ENCODE measurements around the gene PRICKLE3. TPM values are rescaled to one million over a fixed set of nuclear protein-coding genes. Genes with fewer than 3 reads are reported as not detected.
"Not testable (repeated sequence)": the region's sequence is repeated elsewhere in the genome, so short reads cannot be mapped to it uniquely, and the experiment has no call there.

Gene PRICKLE3
- total and polyA plus RNA-seq, 2 donors, result 2.2 to 5.4 TPM

DNA sequence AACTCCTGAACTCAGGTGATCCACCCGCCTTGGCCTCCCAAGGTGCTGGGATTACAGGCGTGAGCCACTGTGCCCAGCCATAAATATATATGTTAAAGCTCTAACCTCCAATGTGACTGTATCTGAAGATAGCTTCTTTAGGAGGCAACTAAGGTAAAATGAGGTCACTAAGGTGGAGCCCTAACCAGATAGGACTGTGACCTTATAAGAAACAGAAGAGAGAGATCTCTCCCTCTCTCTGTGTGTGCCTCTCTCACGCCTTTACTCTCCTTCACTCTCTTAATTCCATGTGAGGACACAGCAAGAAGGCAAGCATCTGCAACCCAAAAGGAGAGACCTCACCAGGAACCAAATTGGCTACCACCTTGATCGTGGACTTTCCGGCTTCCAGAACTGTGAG, 24.5 kb downstream of the PRICKLE3 start:
- H3K4me3 ChIP-seq (ENCODE audit: low read length in 2 of 2), result no peak overlapping the region
- no peak for DNase-seq (ENCODE audit: low read depth in 6 of 9, low spot score in 9 of 9)
- 97% methylated on average over 5 of the region's 5 CpGs for whole genome bisulfite sequencing
- no peaks in the 10 kb centered on the region for H3K27me3 ChIP-seq (ENCODE audit: control insufficient read depth in 2 of 2, insufficient read depth in 1 of 2, low read length in 1 of 2)
- H3K4me1 ChIP-seq (ENCODE audit: control insufficient read depth in 2 of 2, insufficient read depth in 2 of 2, low read length in 2 of 2), result peaks cover 2 to 17% of the 10 kb centered on the region in 2 donors
- H3K9me3 ChIP-seq (ENCODE audit: control insufficient read depth in 2 of 2, insufficient read depth in 1 of 2, low read length in 1 of 2), result peaks cover 0 to 17% of the 10 kb centered on the region in 2 donors
- no peak overlapping the region for H3K27ac ChIP-seq (ENCODE audit: low read depth in 1 of 2, low read length in 1 of 2)
- H3K36me3 ChIP-seq (ENCODE audit: control insufficient read depth in 2 of 2, insufficient read depth in 2 of 2, low read length in 1 of 2), result no peaks in the 10 kb centered on the region

- Histone ChIP-seq H3K4me3 (ENCODE audit: low read length in 2 of 2) (no peak overlapping the region), H3K4me1 (ENCODE audit: control insufficient read depth in 2 of 2, insufficient read depth in 2 of 2, low read length in 2 of 2) (peaks cover 0 to 14% of the 10 kb centered on the region in 2 donors), H3K36me3 (ENCODE audit: control insufficient read depth in 2 of 2, insufficient read depth in 2 of 2, low read length in 1 of 2) (no peaks in the 10 kb centered on the region), H3K27ac (ENCODE audit: low read depth in 1 of 2, low read length in 1 of 2) (no peak overlapping the region), H3K9me3 (ENCODE audit: control insufficient read depth in 2 of 2, insufficient read depth in 1 of 2, low read length in 1 of 2) (peaks cover 0 to 12% of the 10 kb centered on the region in 2 donors), H3K27me3 (ENCODE audit: control insufficient read depth in 2 of 2, insufficient read depth in 1 of 2, low read length in 1 of 2) (no peaks in the 10 kb centered on the region)
- no peak for DNase-seq (ENCODE audit: low read depth in 6 of 9, low spot score in 9 of 9)
- 97% methylated on average over 2 of the region's 2 CpGs for WGBS
Measured at GRCh38 chrX:49160908-49161307, 25.3 kb downstream of the PRICKLE3 start.

DNA sequence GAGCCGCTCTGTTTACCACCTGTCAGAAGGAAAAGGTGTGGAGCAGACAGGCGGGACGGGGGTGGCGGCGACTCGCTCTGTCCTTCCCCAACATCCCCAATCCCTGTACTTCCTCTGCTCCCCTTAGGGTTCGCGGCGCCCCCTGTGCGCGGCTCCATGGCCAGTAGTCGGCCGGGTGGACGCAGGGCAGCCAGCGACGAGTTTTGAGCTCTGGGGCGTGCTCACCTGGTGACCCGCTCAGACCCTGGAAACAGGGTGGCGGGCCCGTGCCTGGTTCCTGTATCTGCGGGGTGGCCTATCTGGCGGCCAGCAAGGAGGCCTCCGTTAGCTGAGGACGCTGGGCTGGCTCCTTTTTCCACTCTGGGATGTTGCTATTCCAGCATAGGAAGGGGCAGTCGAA, 29.0 kb downstream of the PRICKLE3 start:
- 96% methylated on average over 24 of the region's 25 CpGs for WGBS
- DNase-seq (ENCODE audit: low read depth in 6 of 9, low spot score in 9 of 9), result no peak
- peaks cover 2 to 10% of the 10 kb centered on the region in 2 donors for H3K4me1 ChIP-seq (ENCODE audit: control insufficient read depth in 2 of 2, insufficient read depth in 2 of 2, low read length in 2 of 2)
- H3K27me3 ChIP-seq (ENCODE audit: control insufficient read depth in 2 of 2, insufficient read depth in 1 of 2, low read length in 1 of 2), result no peaks in the 10 kb centered on the region
- no peak overlapping the region for H3K27ac ChIP-seq (ENCODE audit: low read depth in 1 of 2, low read length in 1 of 2)
- no peak overlapping the region for H3K4me3 ChIP-seq (ENCODE audit: low read length in 2 of 2)
- no peaks in the 10 kb centered on the region for H3K36me3 ChIP-seq (ENCODE audit: control insufficient read depth in 2 of 2, insufficient read depth in 2 of 2, low read length in 1 of 2)
- no peaks in the 10 kb centered on the region for H3K9me3 ChIP-seq (ENCODE audit: control insufficient read depth in 2 of 2, insufficient read depth in 1 of 2, low read length in 1 of 2)

GRCh38 chrX:49155900-49156837, 30.0 kb downstream of the PRICKLE3 start:
- Histone ChIP-seq H3K27ac (ENCODE audit: low read depth in 1 of 2, low read length in 1 of 2) (peak overlapping the region; percentile 85 to 90), H3K4me1 (ENCODE audit: control insufficient read depth in 2 of 2, insufficient read depth in 2 of 2, low read length in 2 of 2) (peaks cover 2 to 10% of the 10 kb centered on the region in 2 donors), H3K9me3 (ENCODE audit: control insufficient read depth in 2 of 2, insufficient read depth in 1 of 2, low read length in 1 of 2) (no peaks in the 10 kb centered on the region), H3K36me3 (ENCODE audit: control insufficient read depth in 2 of 2, insufficient read depth in 2 of 2, low read length in 1 of 2) (no peaks in the 10 kb centered on the region), H3K27me3 (ENCODE audit: control insufficient read depth in 2 of 2, insufficient read depth in 1 of 2, low read length in 1 of 2) (no peaks in the 10 kb centered on the region), H3K4me3 (ENCODE audit: low read length in 2 of 2) (peak overlapping the region; percentile 58 to 70)
- DNase-seq (ENCODE audit: low read depth in 6 of 9, low spot score in 9 of 9), result peak in 7 of 9 donors; percentile 30 to 87 (median 69)
- WGBS, result 2% methylated on average over 65 of the region's 65 CpGs

DNA sequence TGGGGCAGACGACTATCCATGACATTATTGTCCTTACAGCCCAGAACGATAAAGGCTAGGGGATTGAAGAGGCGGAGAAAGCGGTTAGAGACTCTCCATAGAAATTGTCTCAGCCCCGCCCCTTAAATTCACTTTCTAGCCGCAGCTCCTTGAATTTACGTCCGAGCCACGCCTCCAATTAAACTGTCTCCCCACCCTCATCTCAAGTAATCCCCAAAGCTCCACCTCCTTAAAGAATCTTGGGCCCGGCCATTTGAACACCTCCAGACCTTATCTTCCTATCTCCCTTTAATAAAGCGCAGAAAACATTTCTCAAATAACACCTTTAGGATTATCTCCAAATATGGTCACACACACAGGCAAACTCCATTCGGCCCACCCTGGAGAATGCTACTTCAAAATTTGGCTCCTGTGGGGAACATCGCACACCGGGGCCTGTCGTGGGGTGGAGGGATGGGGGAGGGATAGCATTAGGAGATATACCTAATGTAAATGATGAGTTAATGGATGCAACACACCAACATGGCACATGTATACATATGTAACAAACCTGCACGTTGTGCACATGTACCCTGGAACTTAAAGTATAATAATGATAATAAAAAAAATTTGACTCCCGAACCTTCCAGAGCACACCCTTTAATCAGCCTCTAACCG, 30.8 kb downstream of the PRICKLE3 start:
- Histone ChIP-seq H3K4me1 (ENCODE audit: control insufficient read depth in 2 of 2, insufficient read depth in 2 of 2, low read length in 2 of 2) (peaks cover 2 to 10% of the 10 kb centered on the region in 2 donors), H3K9me3 (ENCODE audit: control insufficient read depth in 2 of 2, insufficient read depth in 1 of 2, low read length in 1 of 2) (no peaks in the 10 kb centered on the region), H3K27ac (ENCODE audit: low read depth in 1 of 2, low read length in 1 of 2) (peak overlapping the region in 1 of 2 donors; percentile 90), H3K27me3 (ENCODE audit: control insufficient read depth in 2 of 2, insufficient read depth in 1 of 2, low read length in 1 of 2) (no peaks in the 10 kb centered on the region), H3K4me3 (ENCODE audit: low read length in 2 of 2) (peak overlapping the region; percentile 58 to 70), H3K36me3 (ENCODE audit: control insufficient read depth in 2 of 2, insufficient read depth in 2 of 2, low read length in 1 of 2) (no peaks in the 10 kb centered on the region)
- DNase-seq (ENCODE audit: low read depth in 6 of 9, low spot score in 9 of 9), result peak in 2 of 9 donors; percentile 29 to 56
- WGBS, result 1% methylated on average over 18 of the region's 18 CpGs

DNA sequence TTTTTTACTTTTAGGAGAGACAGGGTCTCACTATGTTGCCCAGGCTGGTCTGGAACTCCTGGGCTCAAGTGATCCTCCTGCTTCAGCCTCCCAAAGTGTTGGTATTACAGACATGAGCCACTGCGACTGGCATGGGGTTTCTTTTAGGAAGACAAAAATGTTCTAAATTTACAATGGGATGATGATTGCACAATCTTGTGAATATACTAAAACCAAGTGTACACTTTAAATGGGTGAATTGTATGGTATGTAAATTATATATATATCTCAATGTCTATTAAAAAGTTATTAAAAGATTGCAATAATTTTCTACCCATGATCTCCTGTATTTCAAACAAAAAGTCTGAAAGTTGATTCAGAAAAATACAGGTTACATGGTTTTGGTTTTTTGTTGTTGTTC, 32.7 kb downstream of the PRICKLE3 start:
- H3K36me3 ChIP-seq (ENCODE audit: control insufficient read depth in 2 of 2, insufficient read depth in 2 of 2, low read length in 1 of 2), result no peaks in the 10 kb centered on the region
- H3K4me3 ChIP-seq (ENCODE audit: low read length in 2 of 2), result no peak overlapping the region
- no peak overlapping the region for H3K27ac ChIP-seq (ENCODE audit: low read depth in 1 of 2, low read length in 1 of 2)
- no peak for DNase-seq (ENCODE audit: low read depth in 6 of 9, low spot score in 9 of 9)
- 100% methylated on average over 1 of the region's 1 CpG for WGBS
- H3K27me3 ChIP-seq (ENCODE audit: control insufficient read depth in 2 of 2, insufficient read depth in 1 of 2, low read length in 1 of 2), result no peaks in the 10 kb centered on the region
- H3K4me1 ChIP-seq (ENCODE audit: control insufficient read depth in 2 of 2, insufficient read depth in 2 of 2, low read length in 2 of 2), result peaks cover 2 to 10% of the 10 kb centered on the region in 2 donors
- no peaks in the 10 kb centered on the region for H3K9me3 ChIP-seq (ENCODE audit: control insufficient read depth in 2 of 2, insufficient read depth in 1 of 2, low read length in 1 of 2)

GRCh38 chrX:49149291-49149690, 36.9 kb downstream of the PRICKLE3 start:
- not testable (repeated sequence) for DNase-seq (ENCODE audit: low read depth in 6 of 9, low spot score in 9 of 9); H3K27me3 ChIP-seq (ENCODE audit: control insufficient read depth in 2 of 2, insufficient read depth in 1 of 2, low read length in 1 of 2); H3K4me3 ChIP-seq (ENCODE audit: low read length in 2 of 2); H3K27ac ChIP-seq (ENCODE audit: low read depth in 1 of 2, low read length in 1 of 2); H3K36me3 ChIP-seq (ENCODE audit: control insufficient read depth in 2 of 2, insufficient read depth in 2 of 2, low read length in 1 of 2); H3K9me3 ChIP-seq (ENCODE audit: control insufficient read depth in 2 of 2, insufficient read depth in 1 of 2, low read length in 1 of 2); H3K4me1 ChIP-seq (ENCODE audit: control insufficient read depth in 2 of 2, insufficient read depth in 2 of 2, low read length in 2 of 2)
- WGBS, result 98% methylated on average over 14 of the region's 14 CpGs

DNA sequence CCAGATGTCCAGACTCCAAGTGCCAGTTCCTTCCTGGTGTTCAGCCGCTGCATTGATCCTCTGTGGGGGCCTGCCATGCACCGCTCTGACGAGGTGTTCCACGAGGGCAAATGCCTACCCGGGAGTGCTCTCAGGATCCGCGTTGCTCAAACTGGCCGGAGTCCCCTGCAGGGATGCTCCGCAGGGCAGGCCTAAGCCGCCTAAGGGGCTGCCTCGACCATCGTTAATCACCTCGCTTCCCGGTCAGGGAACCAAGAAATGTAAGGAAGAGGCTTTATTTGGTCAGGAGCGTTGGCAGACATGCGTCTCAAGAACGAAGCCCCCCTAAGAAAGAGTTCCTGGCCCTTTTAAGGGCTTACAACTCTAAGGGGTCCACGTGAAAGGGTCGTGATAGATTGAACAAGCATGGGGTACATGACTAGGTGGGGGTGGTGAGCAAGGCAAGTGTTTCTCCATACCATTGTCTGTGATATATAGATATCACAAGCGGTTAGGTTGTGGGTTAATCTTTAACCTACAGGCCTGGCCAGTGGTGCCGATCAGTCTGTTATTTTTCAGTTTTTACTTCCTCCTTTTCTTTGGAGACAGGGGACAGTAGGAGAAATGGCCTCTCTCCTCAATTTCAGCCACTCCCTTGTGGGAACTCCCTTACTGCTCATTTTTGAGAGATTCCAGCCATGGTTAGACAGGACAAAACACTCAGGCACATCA, 37.6 kb downstream of the PRICKLE3 start:
- not testable (repeated sequence) for DNase-seq (ENCODE audit: low read depth in 6 of 9, low spot score in 9 of 9); H3K9me3 ChIP-seq (ENCODE audit: control insufficient read depth in 2 of 2, insufficient read depth in 1 of 2, low read length in 1 of 2); H3K36me3 ChIP-seq (ENCODE audit: control insufficient read depth in 2 of 2, insufficient read depth in 2 of 2, low read length in 1 of 2); H3K4me1 ChIP-seq (ENCODE audit: control insufficient read depth in 2 of 2, insufficient read depth in 2 of 2, low read length in 2 of 2); H3K4me3 ChIP-seq (ENCODE audit: low read length in 2 of 2); H3K27ac ChIP-seq (ENCODE audit: low read depth in 1 of 2, low read length in 1 of 2); H3K27me3 ChIP-seq (ENCODE audit: control insufficient read depth in 2 of 2, insufficient read depth in 1 of 2, low read length in 1 of 2)
- WGBS, result 88% methylated on average over 21 of the region's 21 CpGs

GRCh38 chrX:49147936-49148335, 38.2 kb downstream of the PRICKLE3 start:
- Histone ChIP-seq H3K4me3 (ENCODE audit: low read length in 2 of 2) (no peak overlapping the region), H3K36me3 (ENCODE audit: control insufficient read depth in 2 of 2, insufficient read depth in 2 of 2, low read length in 1 of 2) (no peaks in the 10 kb centered on the region), H3K27ac (ENCODE audit: low read depth in 1 of 2, low read length in 1 of 2) (no peak overlapping the region), H3K9me3 (ENCODE audit: control insufficient read depth in 2 of 2, insufficient read depth in 1 of 2, low read length in 1 of 2) (no peaks in the 10 kb centered on the region), H3K4me1 (ENCODE audit: control insufficient read depth in 2 of 2, insufficient read depth in 2 of 2, low read length in 2 of 2) (no peaks in the 10 kb centered on the region), H3K27me3 (ENCODE audit: control insufficient read depth in 2 of 2, insufficient read depth in 1 of 2, low read length in 1 of 2) (no peaks in the 10 kb centered on the region)
- no peak for DNase-seq (ENCODE audit: low read depth in 6 of 9, low spot score in 9 of 9)
- 96% methylated on average over 13 of the region's 13 CpGs for WGBS
